GM20431 (cell line): Measurements from ENCODE around the gene FYN.

Source experiments
- in situ Hi-C: fragments of 300-500 bp; cut with MseI, MboI; formaldehyde crosslinking; loops from one replicate; pipeline ENCODE4 v1.15.0; 2020; ENCODE audit warnings: low sequenced_read_pairs; ENCODE audit not compliant: unreplicated experiment

Gene FYN

GRCh38 chr6:111679126-111679858 lies 194.0 kb downstream of the FYN start:
- in situ Hi-C loops: no loop called here

GRCh38 chr6:111677249-111677990 lies 195.8 kb downstream of the FYN start:
- in situ Hi-C loops: no loop called here

- in situ Hi-C loops: no loop called here
Measured at GRCh38 chr6:111676383-111676782, 196.9 kb downstream of the FYN start.

- in situ Hi-C loops: no loop called here
Measured at GRCh38 chr6:111674883-111675282, 198.4 kb downstream of the FYN start.

- in situ Hi-C loops: no loop called here
Measured at GRCh38 chr6:111674413-111674812, 198.8 kb downstream of the FYN start.

- in situ Hi-C loops: no loop called here
Measured at GRCh38 chr6:111673937-111674336, 199.3 kb downstream of the FYN start.

GRCh38 chr6:111673532-111673931 lies 199.7 kb downstream of the FYN start:
- in situ Hi-C loops: no loop called here

- in situ Hi-C loops: no loop called here
Measured at GRCh38 chr6:111672761-111673450, 200.3 kb downstream of the FYN start.

- in situ Hi-C loops: no loop called here
Measured at GRCh38 chr6:111669326-111669725, 203.9 kb downstream of the FYN start.

- in situ Hi-C loops: no loop called here
Measured at GRCh38 chr6:111668410-111668809, 204.8 kb downstream of the FYN start.

- in situ Hi-C loops: no loop called here
Measured at GRCh38 chr6:111667931-111668330, 205.3 kb downstream of the FYN start.

- in situ Hi-C loops: no loop called here
Measured at GRCh38 chr6:111666847-111667246, 206.4 kb downstream of the FYN start.

- in situ Hi-C loops: no loop called here
Measured at GRCh38 chr6:111664565-111665030, 208.7 kb downstream of the FYN start.

GRCh38 chr6:111663692-111664564 lies 209.3 kb downstream of the FYN start:
- in situ Hi-C loops: no loop called here

- in situ Hi-C loops: no loop called here
Measured at GRCh38 chr6:111662794-111663593, 210.3 kb downstream of the FYN start.

- in situ Hi-C loops: no loop called here
Measured at GRCh38 chr6:111662072-111662793, 211.0 kb downstream of the FYN start.

- in situ Hi-C loops: no loop called here
Measured at GRCh38 chr6:111661541-111662061, 211.7 kb downstream of the FYN start.

GRCh38 chr6:111660531-111660930 lies 212.7 kb downstream of the FYN start:
- in situ Hi-C loops: no loop called here
